ENCODE measurements around the gene PTPRD. TPM values are rescaled to one million over a fixed set of nuclear protein-coding genes. Genes with fewer than 3 reads are reported as not detected.

Gene PTPRD
- total RNA-seq, 2 experiments from 2014 or later: not detected

DNA sequence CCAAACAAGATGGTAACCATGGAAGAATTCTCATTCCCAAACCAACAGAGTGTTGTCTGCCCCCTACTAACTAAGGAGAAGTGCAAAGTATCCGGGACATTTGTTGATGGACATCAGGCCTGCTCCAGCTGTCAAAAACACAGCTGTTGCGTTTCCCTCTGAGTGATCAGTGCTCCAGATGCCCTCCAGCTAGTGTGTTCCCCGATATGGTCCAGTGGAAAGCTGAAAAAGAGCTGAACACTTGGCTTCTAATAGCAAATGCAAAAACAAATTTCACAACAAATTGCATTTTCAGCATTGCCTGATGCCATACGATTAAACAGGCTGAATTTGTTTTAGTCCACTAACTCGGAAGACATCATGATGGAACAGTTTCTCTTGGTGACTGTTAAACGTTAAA lies 1398.7 kb downstream of the PTPRD start:
- Mint-ChIP-seq H3K27ac (no peak overlapping the region), H3K4me1 (ENCODE audit: low read depth) (no peaks in the 10 kb centered on the region), H3K4me3 (no peak overlapping the region), H3K9me3 (ENCODE audit: insufficient read depth) (no peaks in the 10 kb centered on the region), H3K27me3 (ENCODE audit: low read depth) (no peaks in the 10 kb centered on the region), H3K36me3 (ENCODE audit: low read depth) (no peaks in the 10 kb centered on the region)
- no peak for ATAC-seq
- CTCF ChIA-PET: no interaction called here
- DNase-seq: no peak
- POLR2A ChIA-PET: no interaction called here

DNA sequence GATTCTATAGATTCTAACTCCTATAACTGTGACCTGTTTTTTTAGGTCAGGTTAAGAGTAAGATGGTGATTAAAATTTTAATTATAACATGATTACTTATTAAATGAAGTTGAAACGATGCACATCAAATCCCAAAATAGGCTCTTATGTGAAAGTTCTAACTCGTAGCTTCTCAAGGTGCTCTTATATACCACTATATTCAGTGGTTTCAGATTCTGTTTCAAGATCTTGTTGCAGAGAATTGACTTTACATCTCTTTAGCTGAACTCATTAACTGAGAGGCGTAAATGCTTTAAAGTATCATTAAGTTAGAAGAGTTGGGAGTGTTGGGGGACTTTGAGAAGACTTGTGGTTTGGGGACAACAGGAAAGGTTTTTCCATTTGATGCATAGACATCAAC lies 1399.8 kb downstream of the PTPRD start:
- H3K36me3 Mint-ChIP-seq (ENCODE audit: low read depth): no peaks in the 10 kb centered on the region
- no peak for ATAC-seq
- no peak overlapping the region for H3K27ac Mint-ChIP-seq
- ChIA-PET CTCF (no interaction called here), POLR2A (no interaction called here)
- H3K4me1 Mint-ChIP-seq (ENCODE audit: low read depth): no peaks in the 10 kb centered on the region
- DNase-seq: no peak
- H3K27me3 Mint-ChIP-seq (ENCODE audit: low read depth): no peaks in the 10 kb centered on the region
- no peak overlapping the region for H3K4me3 Mint-ChIP-seq
- no peaks in the 10 kb centered on the region for H3K9me3 Mint-ChIP-seq (ENCODE audit: insufficient read depth)

DNA sequence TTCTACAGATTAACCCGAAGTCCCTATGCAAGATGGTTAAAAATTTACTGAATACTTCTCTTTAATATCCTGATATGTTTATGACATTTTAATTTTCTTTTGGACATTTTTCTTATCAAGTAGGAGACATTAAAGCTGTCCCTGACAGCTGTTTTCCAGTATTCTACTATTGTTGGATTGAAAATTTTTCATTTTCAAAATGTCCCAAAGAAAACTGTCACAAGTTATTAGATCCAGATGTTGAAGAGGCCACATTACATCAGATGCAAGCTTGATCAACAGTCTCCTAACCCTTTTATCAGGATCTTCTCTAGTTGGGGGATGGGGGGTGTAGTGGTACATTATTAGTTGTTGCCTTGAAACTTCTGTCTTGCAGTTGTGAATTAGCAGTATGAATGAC lies 1410.5 kb downstream of the PTPRD start:
- POLR2A ChIA-PET: no interaction called here
- ATAC-seq (no peak), DNase-seq (no peak)
- no peaks in the 10 kb centered on the region for H3K27me3 Mint-ChIP-seq (ENCODE audit: low read depth)
- H3K36me3 Mint-ChIP-seq (ENCODE audit: low read depth): no peaks in the 10 kb centered on the region
- no peak overlapping the region for H3K4me3 Mint-ChIP-seq
- H3K9me3 Mint-ChIP-seq (ENCODE audit: insufficient read depth): peaks cover 3% of the 10 kb centered on the region
- no peaks in the 10 kb centered on the region for H3K4me1 Mint-ChIP-seq (ENCODE audit: low read depth)
- CTCF ChIA-PET: no interaction called here
- H3K27ac Mint-ChIP-seq: no peak overlapping the region

DNA sequence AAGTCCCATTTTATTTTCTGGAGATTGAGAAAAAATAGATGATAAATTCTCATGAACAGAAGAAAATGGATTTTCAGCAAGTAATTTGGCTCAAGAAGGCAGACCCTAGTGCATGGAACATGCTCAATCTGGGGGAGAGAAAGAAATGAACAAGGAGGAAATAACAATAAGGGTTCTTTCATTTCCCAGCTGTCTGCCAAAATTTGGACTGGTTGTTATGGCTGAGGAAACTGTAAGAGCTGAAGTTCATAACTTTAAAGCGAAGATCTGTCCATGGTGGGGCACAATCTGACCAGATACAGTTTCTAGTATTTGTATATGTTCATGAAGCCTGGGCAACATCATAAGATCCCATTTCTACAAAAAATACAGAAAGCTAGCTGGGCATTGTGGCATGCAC lies 1426.7 kb downstream of the PTPRD start:
- no peak overlapping the region for H3K4me3 Mint-ChIP-seq
- DNase-seq: no peak
- CTCF ChIA-PET: no interaction called here
- POLR2A ChIA-PET: no interaction called here
- no peak for ATAC-seq
- H3K4me1 Mint-ChIP-seq (ENCODE audit: low read depth): no peaks in the 10 kb centered on the region
- peaks cover 11% of the 10 kb centered on the region for H3K9me3 Mint-ChIP-seq (ENCODE audit: insufficient read depth)
- no peaks in the 10 kb centered on the region for H3K27me3 Mint-ChIP-seq (ENCODE audit: low read depth)
- H3K27ac Mint-ChIP-seq: no peak overlapping the region
- no peaks in the 10 kb centered on the region for H3K36me3 Mint-ChIP-seq (ENCODE audit: low read depth)

- no peaks in the 10 kb centered on the region for H3K4me1 Mint-ChIP-seq (ENCODE audit: low read depth)
- CTCF ChIA-PET: no interaction called here
- DNase-seq (no peak), ATAC-seq (no peak)
- POLR2A ChIA-PET: no interaction called here
- no peaks in the 10 kb centered on the region for H3K27me3 Mint-ChIP-seq (ENCODE audit: low read depth)
- no peak overlapping the region for H3K4me3 Mint-ChIP-seq
- H3K27ac Mint-ChIP-seq: no peak overlapping the region
- H3K9me3 Mint-ChIP-seq (ENCODE audit: insufficient read depth): peaks cover 8% of the 10 kb centered on the region
- no peaks in the 10 kb centered on the region for H3K36me3 Mint-ChIP-seq (ENCODE audit: low read depth)
These were observed 1430.4 kb downstream of the PTPRD start for GRCh38 chr9:9182431-9182830.

- Mint-ChIP-seq H3K4me3 (no peak overlapping the region), H3K27ac (no peak overlapping the region), H3K4me1 (ENCODE audit: low read depth) (no peaks in the 10 kb centered on the region), H3K27me3 (ENCODE audit: low read depth) (no peaks in the 10 kb centered on the region), H3K9me3 (ENCODE audit: insufficient read depth) (no peaks in the 10 kb centered on the region), H3K36me3 (ENCODE audit: low read depth) (no peaks in the 10 kb centered on the region)
- CTCF ChIA-PET: no interaction called here
- POLR2A ChIA-PET: no interaction called here
- ATAC-seq (no peak), DNase-seq (no peak)
These were observed 1435.7 kb downstream of the PTPRD start for GRCh38 chr9:9177081-9177480.

DNA sequence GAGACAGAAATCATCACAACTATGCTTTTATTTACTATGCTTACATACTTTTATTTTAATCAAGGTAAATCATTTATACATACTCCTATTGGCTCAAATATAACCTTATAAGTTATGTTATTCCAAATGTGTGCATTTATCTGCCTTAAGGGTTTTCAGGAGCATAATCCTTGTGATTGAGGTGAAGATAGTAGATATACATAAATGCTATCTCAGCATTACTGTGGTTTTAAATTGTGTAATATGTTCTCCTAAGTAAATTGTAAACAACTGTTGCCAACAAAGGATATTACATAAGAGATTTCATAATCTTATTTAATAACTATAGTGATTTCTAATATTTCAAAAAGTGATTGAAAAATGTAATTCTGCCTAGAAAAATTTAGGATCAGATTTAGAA lies 1438.4 kb downstream of the PTPRD start:
- Mint-ChIP-seq H3K4me1 (ENCODE audit: low read depth) (no peaks in the 10 kb centered on the region), H3K36me3 (ENCODE audit: low read depth) (no peaks in the 10 kb centered on the region), H3K4me3 (no peak overlapping the region), H3K27ac (no peak overlapping the region), H3K27me3 (ENCODE audit: low read depth) (no peaks in the 10 kb centered on the region), H3K9me3 (ENCODE audit: insufficient read depth) (no peaks in the 10 kb centered on the region)
- ATAC-seq: no peak
- CTCF ChIA-PET: no interaction called here
- POLR2A ChIA-PET: no interaction called here
- DNase-seq: no peak

DNA sequence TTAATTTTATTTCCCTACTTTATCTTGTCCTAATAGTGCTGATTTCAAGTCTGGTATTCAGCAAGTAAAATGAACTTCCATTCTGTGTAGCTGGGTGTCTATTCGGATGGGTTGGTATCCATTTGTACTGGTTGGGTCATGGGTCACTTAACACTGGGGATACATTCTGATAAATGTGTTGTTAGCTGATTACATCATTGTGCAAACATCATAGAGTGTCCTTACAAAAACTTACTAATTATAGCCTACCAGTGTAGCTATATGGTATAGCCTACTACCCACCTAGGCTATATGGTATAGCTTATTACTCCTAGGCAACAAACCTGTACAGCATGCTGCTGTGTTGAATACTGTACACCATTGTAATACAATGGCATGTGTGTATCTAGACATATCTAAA lies 1439.5 kb downstream of the PTPRD start:
- no peak for DNase-seq

GRCh38 chr9:9170439-9171134 lies 1442.2 kb downstream of the PTPRD start:
- no peaks in the 10 kb centered on the region for H3K9me3 Mint-ChIP-seq (ENCODE audit: insufficient read depth)
- no peak overlapping the region for H3K4me3 Mint-ChIP-seq
- H3K27ac Mint-ChIP-seq: no peak overlapping the region
- H3K27me3 Mint-ChIP-seq (ENCODE audit: low read depth): no peaks in the 10 kb centered on the region
- no peaks in the 10 kb centered on the region for H3K36me3 Mint-ChIP-seq (ENCODE audit: low read depth)
- POLR2A ChIA-PET: no interaction called here
- DNase-seq (no peak), ATAC-seq (no peak)
- H3K4me1 Mint-ChIP-seq (ENCODE audit: low read depth): no peaks in the 10 kb centered on the region
- CTCF ChIA-PET: no interaction called here

More for the DNA sequence above, 1439.5 kb downstream of the PTPRD start:
- Mint-ChIP-seq H3K27me3 (ENCODE audit: low read depth) (no peaks in the 10 kb centered on the region), H3K36me3 (ENCODE audit: low read depth) (no peaks in the 10 kb centered on the region), H3K4me1 (ENCODE audit: low read depth) (no peaks in the 10 kb centered on the region), H3K9me3 (ENCODE audit: insufficient read depth) (no peaks in the 10 kb centered on the region), H3K27ac (no peak overlapping the region), H3K4me3 (no peak overlapping the region)
- no peak for ATAC-seq
- ChIA-PET POLR2A (no interaction called here), CTCF (no interaction called here)

DNA sequence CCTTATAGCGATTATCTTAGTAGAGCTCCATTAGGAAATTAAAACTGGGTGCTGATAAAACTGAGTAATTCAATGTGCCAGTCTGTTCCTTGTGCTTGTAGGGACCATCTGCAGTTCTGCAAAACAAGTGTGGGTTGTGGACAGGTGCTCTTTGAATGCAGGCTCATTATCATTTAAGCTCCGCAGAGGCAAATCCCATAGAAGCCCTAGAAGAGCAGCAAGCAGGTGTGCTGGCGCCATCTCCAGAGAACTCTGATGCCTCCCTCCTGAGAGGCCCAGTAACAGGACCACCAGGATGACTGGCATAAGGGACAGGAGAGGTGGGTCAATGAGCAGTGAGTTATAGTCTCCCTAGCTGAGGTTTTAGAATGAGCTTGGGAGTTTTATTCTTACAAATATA lies 1470.8 kb downstream of the PTPRD start:
- Mint-ChIP-seq H3K9me3 (ENCODE audit: insufficient read depth) (peaks cover 5% of the 10 kb centered on the region), H3K27ac (no peak overlapping the region), H3K36me3 (ENCODE audit: low read depth) (no peaks in the 10 kb centered on the region), H3K27me3 (ENCODE audit: low read depth) (no peaks in the 10 kb centered on the region), H3K4me1 (ENCODE audit: low read depth) (no peaks in the 10 kb centered on the region), H3K4me3 (no peak overlapping the region)
- ATAC-seq: no peak
- no peak for DNase-seq
- ChIA-PET CTCF (no interaction called here), POLR2A (no interaction called here)

GRCh38 chr9:9133526-9133925 lies 1479.3 kb downstream of the PTPRD start:
- H3K36me3 Mint-ChIP-seq (ENCODE audit: low read depth): no peaks in the 10 kb centered on the region
- CTCF ChIA-PET: no interaction called here
- ATAC-seq (no peak), DNase-seq (no peak)
- no peaks in the 10 kb centered on the region for H3K4me1 Mint-ChIP-seq (ENCODE audit: low read depth)
- no peaks in the 10 kb centered on the region for H3K27me3 Mint-ChIP-seq (ENCODE audit: low read depth)
- peaks cover 3% of the 10 kb centered on the region for H3K9me3 Mint-ChIP-seq (ENCODE audit: insufficient read depth)
- no peak overlapping the region for H3K27ac Mint-ChIP-seq
- no peak overlapping the region for H3K4me3 Mint-ChIP-seq
- POLR2A ChIA-PET: no interaction called here

GRCh38 chr9:9124616-9125015 lies 1488.2 kb downstream of the PTPRD start:
- Mint-ChIP-seq H3K9me3 (ENCODE audit: insufficient read depth) (no peaks in the 10 kb centered on the region), H3K4me1 (ENCODE audit: low read depth) (no peaks in the 10 kb centered on the region), H3K27ac (no peak overlapping the region), H3K27me3 (ENCODE audit: low read depth) (no peaks in the 10 kb centered on the region), H3K4me3 (no peak overlapping the region), H3K36me3 (ENCODE audit: low read depth) (no peaks in the 10 kb centered on the region)
- POLR2A ChIA-PET: no interaction called here
- ATAC-seq: no peak
- no peak for DNase-seq
- CTCF ChIA-PET: no interaction called here

DNA sequence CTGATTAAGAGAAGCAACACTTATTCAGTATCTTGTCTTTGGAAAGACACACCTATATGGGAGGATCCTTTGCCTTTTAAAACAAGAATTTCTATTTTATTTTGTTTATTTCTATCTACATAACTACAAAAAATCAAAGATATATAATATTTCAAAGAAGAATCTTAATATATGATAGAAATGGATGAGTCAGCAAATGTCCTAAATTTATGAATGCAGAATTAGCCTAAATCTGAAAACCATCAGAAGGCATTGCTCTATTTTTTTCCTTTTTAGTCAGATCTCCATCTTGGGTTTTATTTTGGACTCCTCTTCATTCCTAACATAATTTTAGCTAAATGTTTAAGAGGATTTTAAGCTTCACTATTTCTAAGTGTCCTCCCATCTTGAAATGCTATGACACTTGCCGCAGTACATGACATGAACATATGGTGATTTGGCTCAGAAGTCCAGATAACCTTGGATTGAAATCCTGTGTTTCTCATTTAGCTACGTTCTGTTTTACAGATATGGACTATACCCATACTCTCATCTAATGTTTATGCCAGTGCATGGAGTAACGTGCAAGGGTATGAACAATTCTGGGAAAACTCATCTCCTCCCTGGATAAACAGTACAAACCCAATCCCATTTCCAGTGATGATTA lies 1490.4 kb downstream of the PTPRD start:
- no peaks in the 10 kb centered on the region for H3K9me3 Mint-ChIP-seq (ENCODE audit: insufficient read depth)
- ChIA-PET CTCF (no interaction called here), POLR2A (no interaction called here)
- H3K4me1 Mint-ChIP-seq (ENCODE audit: low read depth): no peaks in the 10 kb centered on the region
- no peak overlapping the region for H3K4me3 Mint-ChIP-seq
- H3K27ac Mint-ChIP-seq: no peak overlapping the region
- no peak for DNase-seq
- H3K27me3 Mint-ChIP-seq (ENCODE audit: low read depth): no peaks in the 10 kb centered on the region
- H3K36me3 Mint-ChIP-seq (ENCODE audit: low read depth): no peaks in the 10 kb centered on the region
- no peak for ATAC-seq

Data from activated CD8-positive, alpha-beta T cell treated with anti-CD3 and anti-CD28 coated beads, Interleukin-2, amount 10 ng/mL, durations not matched to agents 7 days and 5 days (primary cell).